GM12878 (cell line): ENCODE data around the gene CDC14A. TPM values are rescaled to one million over a fixed set of nuclear protein-coding genes. Genes with fewer than 3 reads are reported as not detected.

Experiments used
- ATAC-seq: fragments of 200-7000 bp; cut with Tn5 transposase; 3 replicates; pipeline ENCODE4 v1.9.1; 2020; ENCODE audit warnings: mild to moderate bottlenecking, moderate library complexity
- BruUV-seq: library from RNA; stranded (reverse); fragments of 400-500 nt; replicated peaks from 2 replicates; lab custom pipeline; 2021; lab: Mats Ljungman, UMichigan
- CTCF ChIA-PET: fragments of 300-600 bp; sonication (Branson Sonifier 250); formaldehyde crosslinking; extraction: SDS; loops from one replicate; lab custom pipeline; 2021; ENCODE audit warnings: inconsistent platforms; lab: Yijun Ruan, JAX
- POLR2A ChIA-PET: fragments of 350-600 bp; formaldehyde crosslinking; extraction: SDS; loops from one replicate; lab custom pipeline; 2021; ENCODE audit warnings: inconsistent platforms; lab: Charles Lee
- RAD21 ChIA-PET: fragments of 300-600 bp; sonication (Branson Sonifier 250); formaldehyde crosslinking; loops from one replicate; lab custom pipeline; 2023; ENCODE audit warnings: antibody characterized with exemption; ENCODE audit not compliant: unreplicated experiment; lab: Charles Lee
- SMC1A ChIA-PET: fragments of 300-600 bp; sonication (Branson Sonifier 250); formaldehyde crosslinking; loops from one replicate; lab custom pipeline; 2023; ENCODE audit not compliant: unreplicated experiment, uncharacterized antibody; lab: Charles Lee
- DNase-seq: peaks from one replicate; pipeline ENCODE4 v3.0.0-alpha.2; 2011; ENCODE audit warnings: low read depth, low spot score
- FAIRE-seq: peaks from 3 replicates; lab custom pipeline; 2011; peaks lifted over from hg19 to GRCh38; lab: Jason Lieb, UNC
- H2AFZ ChIP-seq: 2 replicates; pipeline ENCODE4 v1.6.0; 2011; ENCODE audit warnings: low read depth, low read length, control low read depth; ENCODE audit not compliant: control insufficient read depth
- H3K27ac ChIP-seq: 2 replicates; pipeline ENCODE4 v1.5.1; 2011; ENCODE audit warnings: control low read depth; ENCODE audit not compliant: control insufficient read depth, insufficient read depth
- H3K27me3 ChIP-seq, 2 experiments: replicated peaks in 1 of 2; 2 replicates each; pipeline versions ENCODE4 v1.6.0 to v1.6.1; 2011; ENCODE audit warnings: low read length in 1 of 2; ENCODE audit not compliant: control insufficient read depth in 2 of 2, insufficient read depth in 2 of 2
- H3K36me3 ChIP-seq, 2 experiments: 2 replicates each; pipeline ENCODE4 v1.5.1; 2011; ENCODE audit warnings: low read length in 1 of 2; ENCODE audit not compliant: control insufficient read depth in 2 of 2, insufficient read depth in 2 of 2
- H3K4me1 ChIP-seq: 2 replicates; pipeline ENCODE4 v1.6.1; 2011; ENCODE audit warnings: mild to moderate bottlenecking, low read length, moderate library complexity, mixed read lengths; ENCODE audit not compliant: control insufficient read depth, insufficient read depth
- H3K4me2 ChIP-seq: 2 replicates; pipeline ENCODE4 v1.6.0; 2011; ENCODE audit warnings: control low read depth; ENCODE audit not compliant: control insufficient read depth, insufficient read depth
- H3K4me3 ChIP-seq: fragments of 200-600 bp; sonication (generic); 2 replicates; pipeline ENCODE4 v1.5.1; 2016
- H3K79me2 ChIP-seq: 2 replicates; pipeline ENCODE4 v1.6.0; 2011; ENCODE audit warnings: low read length; ENCODE audit not compliant: control insufficient read depth, insufficient read depth
- H3K9ac ChIP-seq: 2 replicates; pipeline ENCODE4 v1.8.0; 2011; ENCODE audit warnings: low read length, control low read depth, mixed read lengths; ENCODE audit not compliant: control insufficient read depth, insufficient read depth
- H3K9me3 ChIP-seq: replicated peaks from 3 replicates; pipeline ENCODE4 v1.5.1; 2011; ENCODE audit warnings: mild to moderate bottlenecking, low read length; ENCODE audit not compliant: control insufficient read depth, insufficient read depth
- H4K20me1 ChIP-seq: 2 replicates; pipeline ENCODE4 v1.6.0; 2011; ENCODE audit not compliant: control insufficient read depth, insufficient read depth
- CREB1 ChIP-seq: IDR thresholded peaks from 2 replicates; pipeline ENCODE4 v1.6.1; 2012; ENCODE audit warnings: low read depth, mild to moderate bottlenecking, inconsistent platforms
- EZH2 ChIP-seq: IDR thresholded peaks from 2 replicates; pipeline ENCODE4 v1.6.1; 2012; ENCODE audit warnings: low read depth, mild to moderate bottlenecking, control low read depth, inconsistent platforms, low read length, borderline replicate concordance; ENCODE audit not compliant: control insufficient read depth
- IKZF1 ChIP-seq: fragments of 450-650 bp; conservative IDR thresholded peaks from 2 replicates; pipeline ENCODE4 v1.6.1; 2017; ENCODE audit warnings: antibody characterized with exemption, mild to moderate bottlenecking
- IKZF2 ChIP-seq, 2 experiments: fragments of 450-650 bp; IDR thresholded peaks; 2 replicates each; pipeline ENCODE4 v1.6.1; 2017; ENCODE audit warnings: mild to moderate bottlenecking in 2 of 2, moderate library complexity in 2 of 2
- IRF4 ChIP-seq: IDR thresholded peaks from 2 replicates; pipeline ENCODE4 v1.6.1; 2011; ENCODE audit warnings: low read depth, low read length
- JUNB ChIP-seq: IDR thresholded peaks from 2 replicates; pipeline ENCODE4 v1.6.1; 2016; ENCODE audit warnings: antibody characterized with exemption, mild to moderate bottlenecking
- NFIC ChIP-seq: IDR thresholded peaks from 2 replicates; pipeline ENCODE4 v1.6.1; 2012; ENCODE audit warnings: low read depth, mild to moderate bottlenecking, inconsistent platforms, low read length, moderate library complexity
- NKRF ChIP-seq: fragments of 450-650 bp; conservative IDR thresholded peaks from 2 replicates; pipeline ENCODE4 v1.6.1; 2017; ENCODE audit warnings: mild to moderate bottlenecking, moderate library complexity
- PAX8 ChIP-seq: fragments of 450-650 bp; IDR thresholded peaks from 2 replicates; pipeline ENCODE4 v1.6.1; 2017; ENCODE audit warnings: mild to moderate bottlenecking, moderate library complexity
- RUNX3 ChIP-seq: IDR thresholded peaks from 2 replicates; pipeline ENCODE4 v1.6.1; 2012; ENCODE audit warnings: low read length, inconsistent platforms
- SMAD1 ChIP-seq: fragments of 450-650 bp; IDR thresholded peaks from 2 replicates; pipeline ENCODE4 v1.6.1; 2018; ENCODE audit warnings: mild to moderate bottlenecking, low read depth; ENCODE audit not compliant: partially characterized antibody
- TARDBP ChIP-seq: IDR thresholded peaks from 2 replicates; pipeline ENCODE4 v1.6.1; 2016; ENCODE audit warnings: borderline replicate concordance
- WGBS: methylation state at CpG from one replicate; pipeline ENCODE4 v1.1.6; 2016; ENCODE audit warnings: low lambda C conversion rate; ENCODE audit not compliant: insufficient replicate concordance, insufficient coverage; ENCODE audit errors: missing lambda C conversion rate; 5-methylcytosine and 5-hydroxymethylcytosine counted together
- in situ Hi-C: fragments of 300-500 bp; cut with MboI; formaldehyde crosslinking; loops from 9 replicates; pipeline ENCODE4 v1.14.3; 2018; ENCODE audit warnings: mixed read lengths
- intact Hi-C: fragments of 100-400 bp; cut with micrococcal nuclease; formaldehyde crosslinking; loops from one replicate; pipeline ENCODE4 v1.14.2; 2022; ENCODE audit not compliant: unreplicated experiment
- polyA plus RNA-seq, 11 experiments: library from polyadenylated mRNA; depleted of rRNA in 4 of 11; unstranded in 6 of 11; stranded (reverse) in 5 of 11; fragments of >200 nt; fragmentation: Nextera tagmentation in 4 of 11; fragmentation: Illumina TruSeq in 1 of 11; extraction: Ambion mirVana in 4 of 11; extraction: Trizol in 1 of 11; gene quantifications; 1 replicate in 1 of 11; 2 replicates in 10 of 11; pipeline versions ENCODE4 v1.2.1 to v1.2.3, GENCODE V29; 2011 to 2016; ENCODE audit warnings: inconsistent platforms in 2 of 11, missing spikeins in 2 of 11, low read depth in 1 of 11
- total RNA-seq, 4 experiments: library from RNA; depleted of rRNA in 3 of 4; stranded (reverse); fragments of >200 nt in 3 of 4; fragmentation: Illumina TruSeq in 1 of 4; extraction: Trizol in 1 of 4; gene quantifications; 2 replicates each; pipeline versions ENCODE4 v1.2.1 to v1.2.3, GENCODE V29; 2013 to 2021
- TF ChIP-seq, protein P1 (sequence below): fragments of 450-650 bp; IDR thresholded peaks from 2 replicates; pipeline ENCODE4 v1.6.1; 2017; ENCODE audit warnings: low read depth, mild to moderate bottlenecking, moderate library complexity

The CDC14A gene
- total and polyA plus RNA-seq, 10 of the 15 experiments (the other 5 are each of a cell fraction or from before 2014, with no cell fraction given) = 1.5 to 7.1 (median 5.5) TPM

DNA sequence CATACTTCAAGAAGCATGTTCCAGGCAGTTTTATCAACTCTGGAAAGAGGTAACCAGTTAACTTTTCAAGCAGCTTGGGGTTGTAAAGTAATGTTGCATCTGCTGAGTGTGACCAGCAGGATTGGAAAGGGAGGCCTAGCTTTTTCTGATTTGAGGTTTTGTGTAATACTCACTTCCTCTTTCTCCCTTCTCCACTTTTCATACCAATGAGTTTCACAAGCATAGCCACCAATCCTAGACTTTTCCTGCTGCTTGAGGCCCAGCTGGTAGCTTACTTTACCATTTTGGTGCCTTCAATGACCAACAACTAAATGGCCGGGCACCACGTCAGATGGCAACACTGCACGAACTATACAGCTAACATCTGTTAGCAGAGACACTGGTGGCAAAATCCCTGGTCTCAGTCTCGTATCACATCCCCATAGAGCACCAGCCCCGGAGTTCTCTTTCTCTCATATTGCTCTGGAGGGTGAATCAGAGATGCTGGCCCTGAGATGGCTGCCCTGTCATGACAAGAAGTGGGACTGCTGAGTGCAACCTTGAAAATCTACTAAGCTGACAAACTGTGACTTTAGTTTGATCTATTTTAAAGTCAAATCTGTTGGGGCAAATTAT, 170.8 kb downstream of the CDC14A start (continued):
- TF ChIP-seq NFIC (peak; percentile 62; the same call in 1 of the 2 replicates), CREB1 (0 out of 2 replicates have a peak, but pooled peaks have one; percentile 23), IKZF2 (IDR thresholded peaks at IDR 0.05) (peak; percentile 82 to 89), JUNB (no peak), TARDBP (no peak), IKZF1 (peak; percentile 73), RUNX3 (peak; percentile 91), IRF4 (peak; percentile 90)
- TF ChIP-seq, protein P1, sequence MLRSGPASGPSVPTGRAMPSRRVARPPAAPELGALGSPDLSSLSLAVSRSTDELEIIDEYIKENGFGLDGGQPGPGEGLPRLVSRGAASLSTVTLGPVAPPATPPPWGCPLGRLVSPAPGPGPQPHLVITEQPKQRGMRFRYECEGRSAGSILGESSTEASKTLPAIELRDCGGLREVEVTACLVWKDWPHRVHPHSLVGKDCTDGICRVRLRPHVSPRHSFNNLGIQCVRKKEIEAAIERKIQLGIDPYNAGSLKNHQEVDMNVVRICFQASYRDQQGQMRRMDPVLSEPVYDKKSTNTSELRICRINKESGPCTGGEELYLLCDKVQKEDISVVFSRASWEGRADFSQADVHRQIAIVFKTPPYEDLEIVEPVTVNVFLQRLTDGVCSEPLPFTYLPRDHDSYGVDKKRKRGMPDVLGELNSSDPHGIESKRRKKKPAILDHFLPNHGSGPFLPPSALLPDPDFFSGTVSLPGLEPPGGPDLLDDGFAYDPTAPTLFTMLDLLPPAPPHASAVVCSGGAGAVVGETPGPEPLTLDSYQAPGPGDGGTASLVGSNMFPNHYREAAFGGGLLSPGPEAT = 0 out of 2 replicates have a peak, but pooled peaks have one; percentile 40

GRCh38 chr1:100524355-100524754, 172.0 kb downstream of the CDC14A start:
- BruUV-seq = no TSS peak
- FAIRE-seq = no peak
- 94% methylated on average over 4 of the region's 4 CpGs for WGBS
- Histone ChIP-seq H3K27me3 (no peaks in the 10 kb centered on the region), H3K4me1 (peaks cover 11% of the 10 kb centered on the region), H3K9me3 (no peaks in the 10 kb centered on the region), H3K9ac (no peak overlapping the region), H3K27ac (no peak overlapping the region), H3K36me3 (no peaks in the 10 kb centered on the region; a peak in 1 of 4 replicates), H2AFZ (no peak overlapping the region), H3K4me3 (no peak overlapping the region), H3K79me2 (no peaks in the 10 kb centered on the region), H4K20me1 (no peaks in the 10 kb centered on the region), H3K4me2 (no peak overlapping the region)
- POLR2A ChIA-PET = no interaction called here
- SMC1A ChIA-PET = no interaction called here
- intact Hi-C loops = loop anchor here (5.0 kb wide), 1 partner anchor 62 kb away; no protein-coding TSS in a partner anchor
- TF ChIP-seq EZH2 (no peak), NKRF (no peak), IRF4 (no peak), SMAD1 (no peak), PAX8 (no peak)
- CTCF ChIA-PET = interaction anchor here (0.5 to 0.6 kb wide), 2 partner anchors 471 to 901 kb away, joined by 3 read pairs; no protein-coding TSS in a partner anchor
- RAD21 ChIA-PET = no interaction called here
- no peak for ATAC-seq
- DNase-seq = no peak
- in situ Hi-C loops = no loop called here
